Panc1 (cell line): ENCODE results near the gene TANC1.

Source experiments
- POLR2AphosphoS5 ChIP-seq: IDR thresholded peaks from 2 replicates; pipeline ENCODE4 v1.6.1; 2012; ENCODE audit warnings: mild to moderate bottlenecking, low read depth, low read length, moderate library complexity
- TF ChIP-seq, protein P1 (sequence below): fragments of 450-650 bp; IDR thresholded peaks from 2 replicates; pipeline ENCODE4 v1.5.1; 2017; ENCODE audit warnings: mild to moderate bottlenecking

DNA sequence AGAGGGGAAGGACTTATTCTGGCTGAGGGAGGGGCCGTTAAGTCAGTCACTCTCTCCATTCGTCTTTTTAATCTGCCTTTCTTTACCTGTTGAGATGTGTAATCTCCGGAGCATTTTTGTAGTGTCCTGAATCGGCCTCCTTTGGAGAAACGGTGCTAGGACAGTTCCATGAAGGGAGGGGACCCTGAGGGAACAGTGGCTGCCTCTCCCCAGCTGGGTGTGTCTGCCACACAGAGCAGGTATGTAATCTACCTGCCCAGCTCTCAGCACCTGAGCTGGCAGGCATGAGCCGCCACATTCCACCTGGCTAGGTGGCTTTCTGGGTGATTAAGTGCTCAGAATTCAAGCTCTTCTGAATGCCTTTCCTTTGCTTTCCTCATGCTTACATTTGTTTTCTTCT lies 186.9 kb downstream of the TANC1 start:
- TF ChIP-seq POLR2AphosphoS5 = no peak
- TF ChIP-seq, protein P1, sequence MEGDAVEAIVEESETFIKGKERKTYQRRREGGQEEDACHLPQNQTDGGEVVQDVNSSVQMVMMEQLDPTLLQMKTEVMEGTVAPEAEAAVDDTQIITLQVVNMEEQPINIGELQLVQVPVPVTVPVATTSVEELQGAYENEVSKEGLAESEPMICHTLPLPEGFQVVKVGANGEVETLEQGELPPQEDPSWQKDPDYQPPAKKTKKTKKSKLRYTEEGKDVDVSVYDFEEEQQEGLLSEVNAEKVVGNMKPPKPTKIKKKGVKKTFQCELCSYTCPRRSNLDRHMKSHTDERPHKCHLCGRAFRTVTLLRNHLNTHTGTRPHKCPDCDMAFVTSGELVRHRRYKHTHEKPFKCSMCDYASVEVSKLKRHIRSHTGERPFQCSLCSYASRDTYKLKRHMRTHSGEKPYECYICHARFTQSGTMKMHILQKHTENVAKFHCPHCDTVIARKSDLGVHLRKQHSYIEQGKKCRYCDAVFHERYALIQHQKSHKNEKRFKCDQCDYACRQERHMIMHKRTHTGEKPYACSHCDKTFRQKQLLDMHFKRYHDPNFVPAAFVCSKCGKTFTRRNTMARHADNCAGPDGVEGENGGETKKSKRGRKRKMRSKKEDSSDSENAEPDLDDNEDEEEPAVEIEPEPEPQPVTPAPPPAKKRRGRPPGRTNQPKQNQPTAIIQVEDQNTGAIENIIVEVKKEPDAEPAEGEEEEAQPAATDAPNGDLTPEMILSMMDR = no peak
